SU-DHL-6 (cell line): ENCODE data around the gene HMGCLL1.

Experiments used
- H2AFZ ChIP-seq: fragments of 200-600 bp; sonication (generic); 2 replicates; pipeline ENCODE4 v1.6.1; 2014; ENCODE audit warnings: low read depth, mild to moderate bottlenecking, moderate library complexity, mixed read lengths, antibody characterized with exemption, low read length; ENCODE audit not compliant: severe bottlenecking
- H3F3A ChIP-seq: fragments of 200-600 bp; shearing (Covaris generic); 2 replicates; pipeline ENCODE4 v1.6.0; 2016; ENCODE audit warnings: antibody characterized with exemption, mild to moderate bottlenecking; ENCODE audit not compliant: insufficient read depth
- H3K27ac ChIP-seq: fragments of 200-600 bp; sonication (generic); 2 replicates; pipeline ENCODE4 v1.5.1; 2016; ENCODE audit warnings: low read depth, mild to moderate bottlenecking, low read length, moderate library complexity, mixed read lengths
- H3K27me3 ChIP-seq: fragments of 200-600 bp; sonication (generic), shearing (Covaris generic); 2 replicates; pipeline ENCODE4 v1.6.0; 2014; ENCODE audit warnings: mild to moderate bottlenecking, low read length
- H3K36me3 ChIP-seq: fragments of 200-600 bp; sonication (generic); 2 replicates; pipeline ENCODE4 v1.6.1; 2014; ENCODE audit warnings: mild to moderate bottlenecking, low read length, mixed read lengths
- H3K4me2 ChIP-seq: fragments of 300-600, 200-600 bp; shearing (Covaris generic), sonication (generic); 2 replicates; pipeline ENCODE4 v1.6.0; 2014; ENCODE audit warnings: low read length, low read depth, mild to moderate bottlenecking; ENCODE audit not compliant: poor library complexity, severe bottlenecking
- H3K4me3 ChIP-seq: fragments of 200-600 bp; sonication (generic); 2 replicates; pipeline ENCODE4 v1.5.1; 2014; ENCODE audit warnings: antibody characterized with exemption, low read length, mild to moderate bottlenecking, mixed read lengths; ENCODE audit not compliant: insufficient read depth, poor library complexity, severe bottlenecking
- H3K79me2 ChIP-seq: fragments of 200-600 bp; sonication (generic); 2 replicates; pipeline ENCODE4 v1.6.1; 2014; ENCODE audit warnings: mild to moderate bottlenecking, low read length, moderate library complexity; ENCODE audit not compliant: insufficient read depth
- H3K9ac ChIP-seq: fragments of 200-600 bp; sonication (generic); 2 replicates; pipeline ENCODE4 v1.7.0; 2014; ENCODE audit warnings: mild to moderate bottlenecking, low read length
- H3K9me2 ChIP-seq: fragments of 200-600 bp; sonication (generic); replicated peaks from 2 replicates; pipeline ENCODE4 v1.6.1; 2014; ENCODE audit warnings: low read length; ENCODE audit not compliant: insufficient read depth
- H3K9me3 ChIP-seq: fragments of 200-600 bp; sonication (generic); 2 replicates; pipeline ENCODE4 v1.6.1; 2014; ENCODE audit warnings: low read length, mixed read lengths; ENCODE audit not compliant: insufficient read depth
- H4K20me1 ChIP-seq: fragments of 200-600 bp; sonication (generic); 2 replicates; pipeline ENCODE4 v1.6.1; 2014; ENCODE audit warnings: low read depth, mild to moderate bottlenecking, antibody characterized with exemption, low read length, moderate library complexity, mixed read lengths
- CTCF ChIP-seq: fragments of 200-600 bp; sonication (generic); IDR thresholded peaks from one replicate; pipeline ENCODE4 v1.5.1; 2017; ENCODE audit warnings: antibody characterized with exemption, mild to moderate bottlenecking, low read length, moderate library complexity; ENCODE audit not compliant: insufficient read depth, poor library complexity, severe bottlenecking
- EZH2phosphoT487 ChIP-seq: fragments of 200-600 bp; sonication (generic), shearing (Covaris generic); conservative IDR thresholded peaks from 2 replicates; pipeline ENCODE4 v1.6.1; 2018; ENCODE audit warnings: mild to moderate bottlenecking, antibody characterized with exemption, low read length, moderate library complexity, mixed read lengths

HMGCLL1 gene

GRCh38 chr6:55494411-55494810 is 84.6 kb downstream of the HMGCLL1 start:
- no peaks in the 10 kb centered on the region for H3F3A ChIP-seq
- H3K9me2 ChIP-seq, result no peaks in the 10 kb centered on the region
- H3K4me2 ChIP-seq, result no peak overlapping the region
- no peak overlapping the region for H3K27ac ChIP-seq
- TF ChIP-seq CTCF (no peak), EZH2phosphoT487 (no peak)
- H3K9me3 ChIP-seq, result no peaks in the 10 kb centered on the region
- H3K4me3 ChIP-seq, result no peak overlapping the region
- no peaks in the 10 kb centered on the region for H3K36me3 ChIP-seq
- no peak overlapping the region for H3K9ac ChIP-seq
- no peaks in the 10 kb centered on the region for H3K27me3 ChIP-seq
- no peaks in the 10 kb centered on the region for H3K79me2 ChIP-seq
- H2AFZ ChIP-seq, result no peak overlapping the region
- no peaks in the 10 kb centered on the region for H4K20me1 ChIP-seq

GRCh38 chr6:55492259-55492658 is 86.7 kb downstream of the HMGCLL1 start:
- H3K4me3 ChIP-seq, result no peak overlapping the region
- H3K4me2 ChIP-seq, result no peak overlapping the region
- H3K27me3 ChIP-seq, result no peaks in the 10 kb centered on the region
- no peaks in the 10 kb centered on the region for H4K20me1 ChIP-seq
- no peak overlapping the region for H3K27ac ChIP-seq
- H3F3A ChIP-seq, result no peaks in the 10 kb centered on the region
- no peaks in the 10 kb centered on the region for H3K36me3 ChIP-seq
- no peak overlapping the region for H2AFZ ChIP-seq
- H3K79me2 ChIP-seq, result no peaks in the 10 kb centered on the region
- H3K9me2 ChIP-seq, result no peaks in the 10 kb centered on the region
- H3K9ac ChIP-seq, result no peak overlapping the region
- no peaks in the 10 kb centered on the region for H3K9me3 ChIP-seq
- no peak for TF ChIP-seq EZH2phosphoT487
- no peak for TF ChIP-seq CTCF

GRCh38 chr6:55490871-55491270 is 88.1 kb downstream of the HMGCLL1 start:
- Histone ChIP-seq H3K27me3 (no peaks in the 10 kb centered on the region), H3K4me2 (no peak overlapping the region), H3K9me3 (no peaks in the 10 kb centered on the region), H3K9ac (no peak overlapping the region), H3K36me3 (no peaks in the 10 kb centered on the region), H3K4me3 (no peak overlapping the region), H3F3A (no peaks in the 10 kb centered on the region), H3K79me2 (no peaks in the 10 kb centered on the region), H3K9me2 (no peaks in the 10 kb centered on the region), H4K20me1 (no peaks in the 10 kb centered on the region), H2AFZ (no peak overlapping the region), H3K27ac (no peak overlapping the region)
- TF ChIP-seq CTCF (no peak), EZH2phosphoT487 (no peak)

GRCh38 chr6:55474382-55474781 is 104.6 kb downstream of the HMGCLL1 start:
- Histone ChIP-seq H3K4me2 (no peak overlapping the region), H3K9me3 (no peaks in the 10 kb centered on the region), H3K4me3 (no peak overlapping the region), H3K9me2 (no peaks in the 10 kb centered on the region), H3K36me3 (no peaks in the 10 kb centered on the region), H3K9ac (no peak overlapping the region), H2AFZ (no peak overlapping the region), H3K79me2 (no peaks in the 10 kb centered on the region), H3F3A (no peaks in the 10 kb centered on the region), H3K27me3 (no peaks in the 10 kb centered on the region), H4K20me1 (no peaks in the 10 kb centered on the region; the same call in 1 of the 2 replicates), H3K27ac (no peak overlapping the region)
- TF ChIP-seq EZH2phosphoT487, result no peak
- no peak for TF ChIP-seq CTCF
